Erythroblast (primary cell): Measurements from ENCODE around the gene TEPSIN.

Experiments used
- DNase-seq, 2 experiments: peaks; one replicate each; lab custom pipeline; 2025; lab: John Stamatoyannopoulos, UW
- GATA1 ChIP-seq: IDR thresholded peaks from 2 replicates; pipeline ENCODE4 v1.6.1; 2011; ENCODE audit warnings: low read depth, mild to moderate bottlenecking, control low read depth, low read length, moderate library complexity
- POLR2A ChIP-seq: IDR thresholded peaks from 2 replicates; pipeline ENCODE4 v1.6.1; 2011; ENCODE audit warnings: mild to moderate bottlenecking, low read length

Gene TEPSIN, protein sequence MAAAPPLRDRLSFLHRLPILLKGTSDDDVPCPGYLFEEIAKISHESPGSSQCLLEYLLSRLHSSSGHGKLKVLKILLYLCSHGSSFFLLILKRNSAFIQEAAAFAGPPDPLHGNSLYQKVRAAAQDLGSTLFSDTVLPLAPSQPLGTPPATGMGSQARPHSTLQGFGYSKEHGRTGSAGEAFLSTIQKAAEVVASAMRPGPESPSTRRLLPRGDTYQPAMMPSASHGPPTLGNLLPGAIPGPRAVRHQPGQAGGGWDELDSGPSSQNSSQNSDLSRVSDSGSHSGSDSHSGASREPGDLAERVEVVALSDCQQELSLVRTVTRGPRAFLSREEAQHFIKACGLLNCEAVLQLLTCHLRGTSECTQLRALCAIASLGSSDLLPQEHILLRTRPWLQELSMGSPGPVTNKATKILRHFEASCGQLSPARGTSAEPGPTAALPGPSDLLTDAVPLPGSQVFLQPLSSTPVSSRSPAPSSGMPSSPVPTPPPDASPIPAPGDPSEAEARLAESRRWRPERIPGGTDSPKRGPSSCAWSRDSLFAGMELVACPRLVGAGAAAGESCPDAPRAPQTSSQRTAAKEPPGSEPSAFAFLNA

DNA sequence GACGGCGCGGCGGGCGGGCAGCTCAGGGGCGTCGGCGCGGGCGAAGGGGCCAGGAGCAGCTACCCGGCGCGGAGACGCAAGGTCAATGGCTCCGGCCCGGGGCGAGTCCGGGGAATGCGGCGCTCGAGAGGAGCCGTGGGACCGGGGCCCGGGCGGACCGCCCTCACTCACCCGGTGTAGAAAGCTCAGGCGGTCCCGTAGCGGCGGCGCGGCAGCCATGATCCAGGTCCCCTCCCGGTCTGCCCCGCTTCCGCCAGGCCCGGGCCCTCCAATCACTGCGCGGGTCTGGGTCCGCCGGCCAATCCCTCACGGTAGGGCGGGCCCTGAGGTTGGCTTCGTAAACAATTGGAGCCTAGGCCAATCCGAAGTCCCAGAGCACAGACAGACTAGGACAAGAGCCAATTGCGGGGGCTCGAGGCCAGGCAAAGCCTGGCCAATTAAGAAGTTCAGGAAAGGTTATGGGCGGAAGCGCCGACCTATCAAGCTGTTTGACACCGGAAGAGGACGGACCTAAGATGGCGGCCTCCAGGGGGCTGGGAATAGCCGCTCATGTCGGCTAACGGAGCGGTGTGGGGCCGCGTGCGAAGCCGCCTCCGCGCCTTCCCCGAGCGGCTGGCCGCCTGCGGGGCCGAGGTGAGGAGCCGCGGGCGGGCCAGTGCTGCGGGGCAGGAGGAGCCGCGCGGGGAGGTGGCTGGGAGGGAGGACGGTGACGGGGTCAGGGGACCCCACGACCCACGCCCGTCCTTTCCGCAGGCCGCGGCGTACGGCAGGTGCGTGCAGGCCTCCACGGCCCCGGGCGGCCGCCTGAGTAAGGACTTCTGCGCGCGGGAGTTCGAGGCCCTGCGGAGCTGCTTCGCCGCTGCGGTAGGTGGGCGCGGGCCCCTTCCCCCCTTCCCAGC, at the start of gene TEPSIN, which contains the start of gene NDUFAF8:
Gene TEPSIN (minus strand): TSS at position 241 of the 899 bp plus-strand sequence. CDS start 22 bp downstream, at position 219.
Gene NDUFAF8 (plus strand): TSS at position 504 of the 899 bp plus-strand sequence. CDS start 46 bp downstream, at position 550.
- TF ChIP-seq POLR2A (peak; percentile 76), GATA1 (no peak)
- DNase-seq, result peak; percentile 99

DNA sequence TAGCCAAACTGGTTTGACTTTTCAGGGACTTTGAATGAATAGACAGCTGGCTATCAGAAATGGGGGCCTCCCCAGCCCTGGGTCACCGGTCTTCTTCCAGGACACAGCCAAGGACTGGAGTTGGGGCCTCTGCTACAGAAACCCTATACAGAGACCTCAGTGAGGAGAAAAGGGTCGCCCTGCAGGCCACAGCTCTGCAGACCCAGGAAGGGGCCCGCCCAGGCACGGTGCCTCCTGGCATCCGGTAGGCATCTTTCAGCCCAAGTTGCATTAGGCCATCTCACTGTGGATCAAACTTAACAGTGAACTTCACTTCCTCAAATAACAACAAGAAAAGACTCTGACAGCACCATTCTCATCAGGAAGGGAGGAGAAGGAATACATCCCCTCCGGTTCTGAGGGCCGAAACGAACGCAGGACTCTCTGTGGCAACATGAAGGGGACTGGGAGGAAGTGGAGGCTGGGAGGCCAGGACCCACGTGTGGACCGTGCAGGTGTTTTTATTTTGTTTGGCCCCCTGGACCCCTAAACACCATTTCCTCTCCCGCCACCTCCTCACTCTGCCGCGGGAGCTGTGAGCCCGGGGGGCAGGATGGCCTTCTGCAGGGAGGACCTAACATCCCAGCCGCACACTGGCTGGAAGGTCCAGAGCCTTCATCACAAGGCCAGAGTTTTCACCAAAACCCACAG, 49.0 kb upstream of the TEPSIN start:
- DNase-seq, result no peak
- no peak for TF ChIP-seq GATA1
- TF ChIP-seq POLR2A, result no peak

DNA sequence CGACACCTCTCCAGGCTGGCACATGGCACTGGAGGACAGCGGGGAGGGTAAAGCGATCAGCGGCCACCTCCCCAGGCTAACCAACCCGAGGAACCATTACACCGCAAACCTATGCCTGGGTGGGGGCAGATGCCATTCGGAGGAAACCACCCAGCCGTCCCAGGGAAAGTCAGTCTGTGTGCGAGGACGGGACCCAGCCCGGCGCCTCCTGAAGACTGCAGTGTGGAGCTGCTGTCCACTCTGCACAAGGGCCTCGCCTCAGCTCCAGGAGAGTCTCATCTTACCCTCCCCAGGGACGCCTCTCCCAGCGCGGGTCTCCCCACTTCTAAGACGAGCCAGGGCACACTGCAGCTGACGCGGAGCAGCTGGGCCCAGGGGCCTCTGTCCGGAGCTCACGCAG, 48.3 kb upstream of the TEPSIN start:
- DNase-seq, result no peak
- TF ChIP-seq POLR2A (no peak), GATA1 (no peak)

DNA sequence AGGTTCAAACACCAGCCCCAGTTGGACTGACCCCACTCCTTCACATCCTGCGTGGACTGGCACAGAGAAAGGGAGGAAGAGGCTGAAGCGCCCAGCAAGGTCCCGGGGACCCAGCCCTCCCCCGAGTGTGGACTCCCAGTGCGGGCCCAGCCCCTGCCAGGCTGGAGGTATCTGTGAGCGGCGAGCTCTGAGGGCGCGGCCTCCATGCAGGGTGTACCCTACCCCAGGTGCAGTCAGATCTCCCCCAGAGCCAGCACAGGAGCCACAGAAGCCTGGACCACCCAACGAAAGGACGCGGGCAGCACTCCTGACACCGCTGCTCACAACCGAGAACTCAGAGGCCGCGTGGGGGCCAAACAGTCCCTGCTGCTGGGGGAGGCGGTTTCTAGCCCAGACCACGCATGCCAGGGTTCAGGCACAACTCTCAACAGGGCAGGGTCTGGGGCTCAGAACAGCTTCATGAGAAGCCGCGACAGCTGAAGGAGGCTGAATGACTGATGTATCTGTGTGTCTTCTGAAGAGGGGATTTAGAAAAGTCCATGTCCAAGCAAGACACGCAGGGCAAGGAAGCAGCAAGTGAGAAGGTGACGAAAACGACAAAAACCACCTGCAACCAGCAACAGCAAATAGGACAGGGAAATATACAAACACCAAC, 47.8 kb upstream of the TEPSIN start:
- DNase-seq, result no peak
- no peak for TF ChIP-seq GATA1
- TF ChIP-seq POLR2A, result no peak

DNA sequence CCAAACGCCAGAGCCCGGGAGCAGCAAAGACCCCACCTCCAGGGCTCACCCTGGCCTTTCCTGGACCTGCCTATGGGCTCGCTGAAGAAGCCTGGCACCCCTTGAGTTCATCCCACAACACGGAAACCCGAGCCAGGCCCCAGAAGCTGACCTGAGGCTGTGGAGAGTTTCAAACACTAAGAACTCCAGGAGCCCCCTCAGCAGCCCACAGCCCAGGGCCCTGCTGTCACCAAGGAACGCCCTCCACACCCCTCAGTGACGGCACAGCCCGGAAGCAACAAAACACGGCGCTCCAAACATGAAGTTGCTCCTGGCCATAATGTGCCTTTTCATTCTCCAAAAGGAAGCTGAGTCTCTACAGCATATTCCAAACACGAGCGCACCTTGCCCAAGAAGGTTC, 47.0 kb upstream of the TEPSIN start:
- no peak for DNase-seq
- TF ChIP-seq POLR2A (no peak), GATA1 (no peak)

DNA sequence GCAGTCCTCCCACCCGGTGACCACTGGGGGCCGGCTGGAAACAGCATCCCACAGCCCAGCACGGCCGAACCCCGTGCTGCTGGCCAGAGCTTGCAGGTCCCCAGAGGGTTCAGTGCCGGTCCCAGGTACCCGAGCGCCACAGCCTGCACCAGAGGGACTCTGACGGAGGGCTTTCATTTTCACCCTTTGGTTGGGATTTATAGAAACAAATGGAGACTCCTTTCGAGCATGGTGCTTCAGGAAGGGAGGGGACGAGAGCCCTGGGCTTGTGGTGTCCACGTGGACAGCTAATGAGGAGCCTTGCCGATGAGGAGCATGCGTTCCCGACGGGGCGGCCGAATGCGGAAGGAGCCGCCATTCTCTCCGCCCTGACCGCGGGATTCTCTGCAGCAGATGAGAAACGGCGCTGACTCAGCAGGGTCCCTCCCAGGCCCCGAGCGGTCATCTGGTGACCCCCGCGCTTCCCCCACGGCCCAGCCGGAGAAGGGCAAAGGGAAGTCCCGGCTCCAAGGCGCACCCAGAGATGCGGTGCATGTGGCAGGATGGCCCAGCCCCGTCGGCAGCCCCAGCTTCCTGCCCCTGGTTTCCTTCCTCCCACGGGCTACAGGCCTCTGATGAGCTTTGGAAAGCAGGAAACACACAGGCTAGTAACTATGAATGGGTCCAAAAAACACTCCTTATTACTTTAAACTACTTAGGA, 46.5 kb upstream of the TEPSIN start:
- TF ChIP-seq POLR2A, result no peak
- no peak for TF ChIP-seq GATA1
- DNase-seq, result peak; percentile 41 to 44

DNA sequence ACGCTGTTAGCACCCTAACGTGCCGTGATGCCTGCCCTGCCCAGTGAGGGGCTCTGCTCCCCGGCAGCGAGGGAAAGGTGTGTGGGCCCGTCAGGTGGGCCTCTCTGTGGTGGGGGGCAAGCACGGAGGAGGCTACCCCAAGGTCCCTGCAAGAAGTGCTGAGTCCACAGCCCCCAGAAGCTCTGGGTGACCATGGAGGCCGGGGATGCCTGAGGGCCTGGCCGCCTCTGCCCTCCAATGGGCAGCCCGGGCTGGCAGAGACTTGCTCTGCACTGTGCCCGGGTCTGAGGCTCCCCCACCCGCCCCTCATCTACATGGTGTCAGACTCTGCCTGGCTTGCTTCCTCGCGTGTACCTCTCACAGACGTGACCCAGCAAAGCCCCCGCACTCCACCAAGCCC, 44.0 kb upstream of the TEPSIN start:
- no peak for DNase-seq
- TF ChIP-seq GATA1, result no peak
- no peak for TF ChIP-seq POLR2A

DNA sequence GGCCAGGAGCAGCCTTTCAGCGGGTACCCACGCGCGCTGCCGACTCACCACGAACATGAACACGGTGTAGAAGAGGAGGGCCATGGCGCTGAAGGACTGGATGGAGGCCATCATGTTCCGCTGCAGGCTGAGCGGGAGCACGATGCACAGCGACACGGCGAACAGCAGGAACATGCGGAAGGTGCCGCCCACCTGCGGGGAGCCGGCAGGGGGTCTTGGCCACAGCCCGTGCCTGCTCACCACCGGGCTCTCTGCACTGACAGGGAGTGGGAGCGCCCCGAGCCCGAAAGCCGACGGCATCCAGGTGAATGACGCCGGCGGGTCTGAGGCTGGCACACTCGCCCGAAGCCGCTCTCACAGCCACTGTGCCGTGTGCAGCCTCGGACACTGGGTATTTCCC, 43.3 kb upstream of the TEPSIN start:
- DNase-seq, result no peak
- TF ChIP-seq GATA1, result no peak
- TF ChIP-seq POLR2A, result no peak

DNA sequence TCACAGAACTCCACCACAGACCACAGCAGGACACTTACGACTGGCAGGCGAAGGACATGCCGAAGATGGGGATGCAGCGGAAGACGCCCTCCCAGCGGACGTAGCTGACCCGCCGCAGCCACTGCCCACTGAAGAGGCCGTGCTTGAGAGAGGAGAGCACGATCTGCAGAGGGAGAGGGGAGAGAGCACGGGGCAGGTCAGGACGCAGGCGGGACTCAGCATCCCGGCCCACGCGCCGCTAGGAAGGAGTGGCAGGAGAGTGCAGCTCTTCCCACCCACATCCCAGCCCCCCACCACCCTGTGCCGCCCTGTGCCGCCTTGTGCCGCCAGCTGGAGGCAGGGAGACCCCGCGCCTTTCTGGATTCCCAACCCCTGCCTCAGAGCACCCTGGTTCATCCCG, 41.7 kb upstream of the TEPSIN start:
- DNase-seq, result no peak
- TF ChIP-seq GATA1 (no peak), POLR2A (no peak)

DNA sequence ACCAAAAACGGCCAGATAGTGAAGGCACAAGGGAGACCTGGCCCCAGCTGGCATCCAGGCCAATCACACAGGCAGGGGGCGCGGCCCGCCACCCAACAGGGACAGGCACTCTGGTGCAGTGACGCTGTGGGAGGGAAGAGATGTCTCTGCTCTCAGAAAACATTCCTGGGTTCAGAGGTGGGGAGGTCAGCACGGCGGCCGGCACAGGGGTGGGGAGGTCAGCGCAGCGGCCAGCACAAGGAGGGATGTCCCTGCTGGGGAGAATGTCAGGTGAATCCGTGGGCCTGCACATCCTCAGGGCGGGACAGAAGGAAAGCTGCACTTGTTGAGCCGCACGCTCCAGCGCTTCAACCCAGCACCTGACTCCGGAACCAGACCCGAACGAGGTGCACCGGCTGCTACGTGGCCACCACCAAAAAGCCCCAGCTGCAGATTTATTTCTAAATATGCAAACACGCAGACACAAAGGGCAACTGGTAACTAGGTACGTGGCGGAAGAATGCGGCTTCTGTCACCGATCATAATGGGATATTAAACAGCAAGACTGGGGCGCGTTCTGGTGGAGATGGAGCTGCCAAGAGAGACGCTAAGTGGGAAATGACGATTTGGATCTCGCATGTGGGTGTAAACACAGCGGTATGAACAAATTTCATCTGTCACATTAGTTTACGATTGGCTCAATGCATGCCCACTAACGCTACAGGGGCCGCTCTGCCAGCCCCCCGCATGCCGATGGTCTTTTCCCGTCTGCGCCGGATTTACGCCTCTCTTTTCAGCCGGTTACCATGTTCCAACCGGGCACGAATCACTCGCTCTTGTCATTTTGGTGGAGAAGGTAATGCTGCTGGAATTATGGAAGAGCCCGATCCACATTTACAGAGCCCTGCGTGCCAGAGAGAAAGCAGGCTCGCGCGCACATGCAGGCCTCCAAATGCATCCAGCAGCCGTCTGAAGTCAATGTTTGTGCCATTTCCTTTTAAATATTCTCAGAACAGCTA, 40.7 kb upstream of the TEPSIN start:
- no peak for TF ChIP-seq GATA1
- no peak for TF ChIP-seq POLR2A
- DNase-seq, result no peak

DNA sequence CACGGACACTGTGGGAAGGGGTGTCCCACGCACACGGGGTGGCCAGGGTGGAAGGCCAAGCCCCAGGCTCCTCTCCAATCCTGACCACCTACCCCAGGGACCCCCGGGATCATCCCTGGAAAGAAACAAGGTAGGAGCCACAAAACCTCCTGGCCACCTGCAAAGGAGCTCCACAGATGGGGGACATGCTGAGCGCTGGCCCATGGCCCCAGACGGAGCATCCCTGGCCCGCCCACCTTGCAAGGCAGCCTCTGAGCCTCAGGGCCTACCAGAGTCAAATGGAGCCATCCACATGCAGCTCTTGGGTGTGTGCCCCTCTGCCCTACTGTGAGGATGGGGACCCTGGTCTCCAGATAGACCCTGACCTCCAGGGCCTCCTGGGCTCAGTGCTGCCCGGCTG, 40.0 kb upstream of the TEPSIN start:
- no peak for TF ChIP-seq GATA1
- TF ChIP-seq POLR2A, result no peak
- DNase-seq, result no peak
